GM18507 (cell line): ENCODE measurements around the gene MTRFR.

Experiments used
- DNase-seq: peaks from one replicate; pipeline ENCODE4 v3.0.0; 2011; ENCODE audit warnings: low read depth; ENCODE audit not compliant: insufficient read length; ENCODE audit errors: extremely low spot score
- FAIRE-seq: peaks from 2 replicates; lab custom pipeline; 2011; peaks lifted over from hg19 to GRCh38; lab: Jason Lieb, UNC

The MTRFR gene

GRCh38 chr12:123268850-123269249 lies 35.6 kb downstream of the MTRFR start:
- DNase-seq: no peak
- no peak for FAIRE-seq

GRCh38 chr12:123269395-123269892 lies 36.2 kb downstream of the MTRFR start:
- DNase-seq (no peak), FAIRE-seq (no peak)

- DNase-seq (no peak), FAIRE-seq (peak; percentile 33)
These were observed 36.6 kb downstream of the MTRFR start for GRCh38 chr12:123269896-123270213.

- FAIRE-seq (no peak), DNase-seq (no peak)
These were observed 37.2 kb downstream of the MTRFR start for GRCh38 chr12:123270214-123271000.

GRCh38 chr12:123271001-123271668 lies 37.9 kb downstream of the MTRFR start:
- DNase-seq (peak; percentile 80), FAIRE-seq (peak; percentile 67)

GRCh38 chr12:123273166-123273565 lies 39.9 kb downstream of the MTRFR start:
- FAIRE-seq: no peak
- DNase-seq: no peak

- FAIRE-seq: peak; percentile 78
These were observed 44.9 kb downstream of the MTRFR start for GRCh38 chr12:123278101-123278627.

GRCh38 chr12:123280971-123281370 lies 47.7 kb downstream of the MTRFR start:
- no peak for FAIRE-seq
- no peak for DNase-seq

More at GRCh38 chr12:123278101-123278627, 44.9 kb downstream of the MTRFR start:
- DNase-seq: no peak

- no peak for FAIRE-seq
- DNase-seq: no peak
These were observed 48.9 kb downstream of the MTRFR start for GRCh38 chr12:123282111-123282510.

GRCh38 chr12:123283461-123283860 lies 50.2 kb downstream of the MTRFR start:
- DNase-seq: no peak
- FAIRE-seq: no peak

GRCh38 chr12:123284669-123285068 lies 51.4 kb downstream of the MTRFR start:
- DNase-seq: no peak
- no peak for FAIRE-seq

- no peak for DNase-seq
- FAIRE-seq: no peak
These were observed 53.6 kb downstream of the MTRFR start for GRCh38 chr12:123286652-123287373.

- no peak for DNase-seq
- no peak for FAIRE-seq
These were observed 55.6 kb downstream of the MTRFR start for GRCh38 chr12:123288751-123289346.

- FAIRE-seq (no peak), DNase-seq (no peak)
These were observed 56.7 kb downstream of the MTRFR start for GRCh38 chr12:123289911-123290310.

- DNase-seq: no peak
- FAIRE-seq: no peak
These were observed 60.0 kb downstream of the MTRFR start for GRCh38 chr12:123293178-123293760.

GRCh38 chr12:123305136-123305535 lies 71.9 kb downstream of the MTRFR start:
- FAIRE-seq (no peak), DNase-seq (no peak)

GRCh38 chr12:123306200-123306599 lies 73.0 kb downstream of the MTRFR start:
- DNase-seq (no peak), FAIRE-seq (no peak)
